ENCODE results near the gene ELOB. TPM values are rescaled to one million over a fixed set of nuclear protein-coding genes. Genes with fewer than 3 reads are reported as not detected.

Gene ELOB
- total and polyA plus RNA-seq, 2 donors: 287 to 349 TPM

- Histone ChIP-seq H3K4me1 (ENCODE audit: control insufficient read depth in 2 of 2, insufficient read depth in 2 of 2, low read length in 2 of 2) (peaks cover 9 to 10% of the 10 kb centered on the region in 2 donors), H3K36me3 (ENCODE audit: control insufficient read depth in 2 of 2, insufficient read depth in 2 of 2, low read length in 1 of 2) (no peaks in the 10 kb centered on the region), H3K27me3 (ENCODE audit: control insufficient read depth in 2 of 2, insufficient read depth in 1 of 2, low read length in 1 of 2) (peaks cover 28 to 76% of the 10 kb centered on the region in 2 donors), H3K27ac (ENCODE audit: low read depth in 1 of 2, low read length in 1 of 2) (no peak within 1 kb of the TSS), H3K9me3 (ENCODE audit: control insufficient read depth in 2 of 2, insufficient read depth in 1 of 2, low read length in 1 of 2) (peaks cover 0 to 5% of the 10 kb centered on the region in 2 donors), H3K4me3 (ENCODE audit: low read length in 2 of 2) (no peak within 1 kb of the TSS)
- 30% methylated on average over 10 of the region's 10 CpGs for WGBS
- DNase-seq (ENCODE audit: low read depth in 6 of 9, low spot score in 9 of 9): no peak
These were observed 10.3 kb upstream of the ELOB start, which contains the start of gene PRSS33 for GRCh38 chr16:2787406-2787805. Gene PRSS33, minus strand, starts transcription at chr16:2787560. Its CDS starts 1,013 bp downstream, at chr16:2786547.

GRCh38 chr16:2786826-2787151 lies 9.7 kb upstream of the ELOB start:
- no peaks in the 10 kb centered on the region for H3K36me3 ChIP-seq (ENCODE audit: control insufficient read depth in 2 of 2, insufficient read depth in 2 of 2, low read length in 1 of 2)
- no peak overlapping the region for H3K4me3 ChIP-seq (ENCODE audit: low read length in 2 of 2)
- H3K27ac ChIP-seq (ENCODE audit: low read depth in 1 of 2, low read length in 1 of 2): no peak overlapping the region
- H3K27me3 ChIP-seq (ENCODE audit: control insufficient read depth in 2 of 2, insufficient read depth in 1 of 2, low read length in 1 of 2): peaks cover 28 to 76% of the 10 kb centered on the region in 2 donors
- DNase-seq (ENCODE audit: low read depth in 6 of 9, low spot score in 9 of 9): no peak
- H3K4me1 ChIP-seq (ENCODE audit: control insufficient read depth in 2 of 2, insufficient read depth in 2 of 2, low read length in 2 of 2): peaks cover 9 to 10% of the 10 kb centered on the region in 2 donors
- peaks cover 0 to 5% of the 10 kb centered on the region in 2 donors for H3K9me3 ChIP-seq (ENCODE audit: control insufficient read depth in 2 of 2, insufficient read depth in 1 of 2, low read length in 1 of 2)
- 74% methylated on average over 3 of the region's 3 CpGs for WGBS

GRCh38 chr16:2786061-2786825 lies 9.2 kb upstream of the ELOB start:
- peaks cover 9 to 10% of the 10 kb centered on the region in 2 donors for H3K4me1 ChIP-seq (ENCODE audit: control insufficient read depth in 2 of 2, insufficient read depth in 2 of 2, low read length in 2 of 2)
- 65% methylated on average over 15 of the region's 15 CpGs for WGBS
- no peak for DNase-seq (ENCODE audit: low read depth in 6 of 9, low spot score in 9 of 9)
- H3K9me3 ChIP-seq (ENCODE audit: control insufficient read depth in 2 of 2, insufficient read depth in 1 of 2, low read length in 1 of 2): peaks cover 0 to 5% of the 10 kb centered on the region in 2 donors
- H3K36me3 ChIP-seq (ENCODE audit: control insufficient read depth in 2 of 2, insufficient read depth in 2 of 2, low read length in 1 of 2): no peaks in the 10 kb centered on the region
- peaks cover 28 to 72% of the 10 kb centered on the region in 2 donors for H3K27me3 ChIP-seq (ENCODE audit: control insufficient read depth in 2 of 2, insufficient read depth in 1 of 2, low read length in 1 of 2)
- no peak overlapping the region for H3K27ac ChIP-seq (ENCODE audit: low read depth in 1 of 2, low read length in 1 of 2)
- H3K4me3 ChIP-seq (ENCODE audit: low read length in 2 of 2): no peak overlapping the region

GRCh38 chr16:2785101-2785991 lies 8.3 kb upstream of the ELOB start:
- H3K4me1 ChIP-seq (ENCODE audit: control insufficient read depth in 2 of 2, insufficient read depth in 2 of 2, low read length in 2 of 2): peaks cover 9 to 10% of the 10 kb centered on the region in 2 donors
- WGBS: 15% methylated on average over 79 of the region's 79 CpGs
- H3K27me3 ChIP-seq (ENCODE audit: control insufficient read depth in 2 of 2, insufficient read depth in 1 of 2, low read length in 1 of 2): peaks cover 28 to 64% of the 10 kb centered on the region in 2 donors
- H3K4me3 ChIP-seq (ENCODE audit: low read length in 2 of 2): peak overlapping the region in 1 of 2 donors; percentile 48
- peak in 4 of 9 donors; percentile 11 to 31 (median 16) for DNase-seq (ENCODE audit: low read depth in 6 of 9, low spot score in 9 of 9)
- no peaks in the 10 kb centered on the region for H3K36me3 ChIP-seq (ENCODE audit: control insufficient read depth in 2 of 2, insufficient read depth in 2 of 2, low read length in 1 of 2)
- H3K9me3 ChIP-seq (ENCODE audit: control insufficient read depth in 2 of 2, insufficient read depth in 1 of 2, low read length in 1 of 2): peaks cover 0 to 5% of the 10 kb centered on the region in 2 donors
- no peak overlapping the region for H3K27ac ChIP-seq (ENCODE audit: low read depth in 1 of 2, low read length in 1 of 2)

DNA sequence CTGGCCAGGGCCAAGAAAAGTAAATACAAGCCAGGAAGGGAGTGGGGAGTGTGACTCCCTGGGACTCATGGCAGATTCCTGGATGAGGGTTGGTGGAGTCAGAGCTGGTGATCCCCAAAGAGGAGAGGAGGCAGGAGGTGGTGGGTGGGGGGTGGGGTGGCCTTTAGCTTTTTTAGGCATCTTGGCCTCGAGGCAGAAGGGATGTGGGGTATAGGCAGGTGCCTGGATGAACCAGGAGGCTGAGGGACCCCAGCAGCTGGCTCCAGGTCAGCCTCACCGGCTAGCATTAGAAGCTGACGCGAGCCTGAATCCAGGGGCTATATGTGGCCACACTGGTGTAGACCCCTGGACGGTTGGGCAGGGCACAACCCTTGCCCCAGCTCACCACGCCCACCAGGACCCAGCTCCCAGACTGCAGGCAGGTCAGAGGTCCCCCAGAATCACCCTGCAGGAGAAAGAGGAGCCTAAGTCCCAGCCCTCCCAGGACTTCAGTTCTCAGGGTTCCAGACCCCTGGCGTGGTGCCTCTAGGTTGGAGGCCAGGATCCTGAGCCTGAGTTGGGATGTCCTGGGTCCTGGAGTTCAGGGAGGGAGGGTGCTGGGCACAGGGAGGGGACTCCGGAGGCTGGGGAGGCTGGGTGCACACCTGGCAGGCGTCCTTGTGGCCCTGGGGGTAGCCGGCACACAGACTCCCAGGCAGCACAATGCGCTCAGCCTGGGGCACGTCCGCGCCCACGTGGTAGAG lies 7.4 kb upstream of the ELOB start:
- Histone ChIP-seq H3K27me3 (ENCODE audit: control insufficient read depth in 2 of 2, insufficient read depth in 1 of 2, low read length in 1 of 2) (peaks cover 28 to 58% of the 10 kb centered on the region in 2 donors), H3K27ac (ENCODE audit: low read depth in 1 of 2, low read length in 1 of 2) (no peak overlapping the region), H3K36me3 (ENCODE audit: control insufficient read depth in 2 of 2, insufficient read depth in 2 of 2, low read length in 1 of 2) (no peaks in the 10 kb centered on the region), H3K4me3 (ENCODE audit: low read length in 2 of 2) (peak overlapping the region in 1 of 2 donors; percentile 48), H3K4me1 (ENCODE audit: control insufficient read depth in 2 of 2, insufficient read depth in 2 of 2, low read length in 2 of 2) (peaks cover 9 to 10% of the 10 kb centered on the region in 2 donors), H3K9me3 (ENCODE audit: control insufficient read depth in 2 of 2, insufficient read depth in 1 of 2, low read length in 1 of 2) (peaks cover 0 to 5% of the 10 kb centered on the region in 2 donors)
- DNase-seq (ENCODE audit: low read depth in 6 of 9, low spot score in 9 of 9): peak in 1 of 9 donors; percentile 44
- WGBS: 56% methylated on average over 15 of the region's 15 CpGs

DNA sequence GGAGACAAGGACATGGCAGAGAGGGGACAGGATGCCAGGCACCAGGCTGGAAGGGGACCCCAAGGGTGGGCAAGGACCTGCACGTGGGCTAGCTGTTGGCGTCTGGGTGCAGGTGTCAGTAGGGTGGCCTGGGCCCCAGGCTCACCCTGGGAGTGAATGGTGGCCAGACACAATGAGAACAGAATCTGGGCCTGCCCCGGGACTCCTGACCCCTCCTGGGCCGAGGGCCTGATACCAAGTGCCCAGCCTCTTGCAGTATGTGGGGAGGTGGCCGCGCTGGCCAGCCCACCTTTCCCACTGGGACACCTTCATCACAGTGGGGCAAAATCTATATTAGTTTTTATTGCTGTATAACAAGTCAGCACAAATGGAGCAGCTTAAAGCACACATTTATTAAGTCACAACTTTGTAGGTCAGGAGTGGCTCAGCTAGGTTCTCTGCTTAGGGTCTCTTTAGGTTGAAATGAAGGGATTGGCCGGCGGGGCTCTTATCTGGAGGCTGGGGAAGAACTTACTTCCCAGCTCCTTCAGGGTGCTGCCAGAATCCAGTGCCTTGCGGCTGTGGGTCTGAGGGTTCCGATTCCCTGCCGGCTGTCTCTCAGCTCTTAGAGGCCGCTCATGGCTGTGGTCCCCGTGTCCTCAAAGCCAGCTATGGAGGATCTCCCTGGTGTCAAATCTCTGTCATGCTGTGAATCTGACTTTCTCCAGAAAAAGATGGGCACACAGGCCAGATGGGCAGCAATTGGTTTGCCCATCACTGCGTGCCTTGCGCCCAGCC lies 6.7 kb upstream of the ELOB start:
- no peak overlapping the region for H3K27ac ChIP-seq (ENCODE audit: low read depth in 1 of 2, low read length in 1 of 2)
- no peak overlapping the region for H3K4me3 ChIP-seq (ENCODE audit: low read length in 2 of 2)
- peaks cover 28 to 51% of the 10 kb centered on the region in 2 donors for H3K27me3 ChIP-seq (ENCODE audit: control insufficient read depth in 2 of 2, insufficient read depth in 1 of 2, low read length in 1 of 2)
- peaks cover 0 to 9% of the 10 kb centered on the region in 2 donors for H3K9me3 ChIP-seq (ENCODE audit: control insufficient read depth in 2 of 2, insufficient read depth in 1 of 2, low read length in 1 of 2)
- WGBS: 97% methylated on average over 15 of the region's 15 CpGs
- H3K4me1 ChIP-seq (ENCODE audit: control insufficient read depth in 2 of 2, insufficient read depth in 2 of 2, low read length in 2 of 2): peaks cover 11 to 14% of the 10 kb centered on the region in 2 donors
- no peak for DNase-seq (ENCODE audit: low read depth in 6 of 9, low spot score in 9 of 9)
- no peaks in the 10 kb centered on the region for H3K36me3 ChIP-seq (ENCODE audit: control insufficient read depth in 2 of 2, insufficient read depth in 2 of 2, low read length in 1 of 2)

DNA sequence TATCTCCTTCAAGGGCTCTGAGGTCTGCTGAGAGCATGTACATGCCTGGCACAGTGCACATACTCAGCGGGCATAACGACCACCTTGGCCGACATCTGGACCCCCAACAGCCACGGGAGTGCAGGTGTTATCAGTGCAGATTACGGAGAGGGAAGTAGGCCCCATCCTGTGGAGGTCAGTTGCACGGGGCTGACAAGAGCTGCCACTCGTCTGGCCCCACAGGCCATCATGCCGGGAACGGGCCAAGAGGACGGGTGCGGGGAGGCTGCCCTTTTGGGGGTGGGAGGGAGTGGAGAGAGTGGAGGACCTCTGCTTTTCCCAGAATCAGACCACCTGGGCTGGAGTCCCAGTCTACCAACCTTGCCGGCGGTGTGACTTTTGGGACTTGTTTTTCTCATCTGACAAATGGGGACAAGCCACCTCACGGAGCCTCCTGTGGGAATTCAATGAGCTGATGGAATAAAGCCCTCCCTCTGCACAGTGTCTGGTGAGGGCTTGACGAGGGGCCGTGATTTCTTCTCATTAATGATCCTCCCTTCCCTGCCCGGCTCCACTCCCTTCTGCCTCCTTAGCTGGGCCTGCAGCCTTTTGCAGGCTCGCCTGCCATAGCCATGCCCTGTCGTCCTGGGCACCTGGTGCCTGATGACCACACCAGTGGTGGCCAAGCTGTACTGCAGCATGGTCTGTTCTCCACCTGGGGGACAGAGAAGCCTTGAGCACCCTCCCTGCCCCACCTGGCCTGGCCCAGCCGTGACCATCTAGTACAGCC lies 5.7 kb upstream of the ELOB start:
- peaks cover 17 to 21% of the 10 kb centered on the region in 2 donors for H3K4me1 ChIP-seq (ENCODE audit: control insufficient read depth in 2 of 2, insufficient read depth in 2 of 2, low read length in 2 of 2)
- H3K27me3 ChIP-seq (ENCODE audit: control insufficient read depth in 2 of 2, insufficient read depth in 1 of 2, low read length in 1 of 2): peaks cover 26 to 43% of the 10 kb centered on the region in 2 donors
- 80% methylated on average over 20 of the region's 20 CpGs for WGBS
- H3K36me3 ChIP-seq (ENCODE audit: control insufficient read depth in 2 of 2, insufficient read depth in 2 of 2, low read length in 1 of 2): no peaks in the 10 kb centered on the region
- no peak for DNase-seq (ENCODE audit: low read depth in 6 of 9, low spot score in 9 of 9)
- peaks cover 0 to 12% of the 10 kb centered on the region in 2 donors for H3K9me3 ChIP-seq (ENCODE audit: control insufficient read depth in 2 of 2, insufficient read depth in 1 of 2, low read length in 1 of 2)
- no peak overlapping the region for H3K27ac ChIP-seq (ENCODE audit: low read depth in 1 of 2, low read length in 1 of 2)
- H3K4me3 ChIP-seq (ENCODE audit: low read length in 2 of 2): no peak overlapping the region

Data from thymus (tissue), 11 donors.